IMR-90 (cell line): ENCODE results near the gene GATA2. TPM values are rescaled to one million over a fixed set of nuclear protein-coding genes. Genes with fewer than 3 reads are reported as not detected.

Experiments
- ATAC-seq: fragments of 200-7000 bp; cut with Tn5 transposase; 2 replicates; pipeline ENCODE4 v1.9.1; 2020; ENCODE audit warnings: low read depth, mild to moderate bottlenecking, moderate library complexity
- BruUV-seq: library from RNA; stranded (reverse); fragments of 400-500 nt; replicated peaks from 2 replicates; lab custom pipeline; 2021; lab: Mats Ljungman, UMichigan
- CTCF ChIA-PET: fragments of 300-600 bp; formaldehyde crosslinking; extraction: SDS; loops from one replicate; lab custom pipeline; 2021; ENCODE audit warnings: antibody characterized with exemption; lab: Yijun Ruan, JAX
- POLR2A ChIA-PET: fragments of 300-600 bp; sonication (Branson Sonifier 250); formaldehyde crosslinking; loops from one replicate; lab custom pipeline; 2022; ENCODE audit warnings: antibody characterized with exemption; ENCODE audit not compliant: unreplicated experiment; lab: Charles Lee
- DNase-seq: peaks from one replicate; pipeline ENCODE4 v3.0.0; 2013
- H2AFZ ChIP-seq: replicated peaks from 2 replicates; pipeline ENCODE3; 2013; ENCODE audit warnings: low read length, mild to moderate bottlenecking; ENCODE audit not compliant: poor library complexity
- H2AK5ac ChIP-seq: 2 replicates; pipeline ENCODE4 v1.6.1; 2013; ENCODE audit warnings: low read depth, low read length, inconsistent platforms
- H2AK9ac ChIP-seq: replicated peaks from 2 replicates; pipeline ENCODE3; 2013; ENCODE audit warnings: mild to moderate bottlenecking, low read depth, low read length, moderate library complexity; ENCODE audit not compliant: poor library complexity
- H2BK120ac ChIP-seq: 2 replicates; pipeline ENCODE4 v1.6.1; 2013; ENCODE audit warnings: low read depth, low read length, inconsistent platforms
- H2BK15ac ChIP-seq: 3 replicates; pipeline ENCODE4 v1.6.1; 2013; ENCODE audit warnings: low read depth, low read length, inconsistent platforms
- H2BK20ac ChIP-seq: 2 replicates; pipeline ENCODE4 v1.6.1; 2013; ENCODE audit warnings: low read depth, mild to moderate bottlenecking, inconsistent platforms, low read length, moderate library complexity
- H2BK5ac ChIP-seq: 2 replicates; pipeline ENCODE4 v1.6.1; 2013; ENCODE audit warnings: mild to moderate bottlenecking, low read depth, low read length, inconsistent platforms; ENCODE audit not compliant: poor library complexity, severe bottlenecking
- H3K14ac ChIP-seq: replicated peaks from 2 replicates; pipeline ENCODE4 v1.6.1; 2013; ENCODE audit warnings: low read depth, low read length, inconsistent platforms
- H3K18ac ChIP-seq: 2 replicates; pipeline ENCODE4 v1.6.1; 2013; ENCODE audit warnings: low read depth, low read length, control low read depth
- H3K23ac ChIP-seq: 2 replicates; pipeline ENCODE4 v1.6.1; 2013; ENCODE audit warnings: low read depth, low read length, inconsistent platforms
- H3K27ac ChIP-seq: 2 replicates; pipeline ENCODE4 v1.5.1; 2013; ENCODE audit warnings: mild to moderate bottlenecking, control low read depth, low read length; ENCODE audit not compliant: insufficient read depth
- H3K27me3 ChIP-seq: 2 replicates; pipeline ENCODE4 v1.6.1; 2013; ENCODE audit warnings: low read length; ENCODE audit not compliant: control insufficient read depth, insufficient read depth
- H3K36me3 ChIP-seq: 2 replicates; pipeline ENCODE4 v1.6.1; 2013; ENCODE audit warnings: low read length, mixed read lengths; ENCODE audit not compliant: control insufficient read depth, insufficient read depth
- H3K4ac ChIP-seq: 2 replicates; pipeline ENCODE4 v1.6.1; 2013; ENCODE audit warnings: low read depth, low read length, inconsistent platforms
- H3K4me1 ChIP-seq: 2 replicates; pipeline ENCODE4 v1.6.1; 2013; ENCODE audit warnings: low read length, mixed read lengths; ENCODE audit not compliant: control insufficient read depth, insufficient read depth
- H3K4me2 ChIP-seq: 2 replicates; pipeline ENCODE4 v1.6.1; 2013; ENCODE audit warnings: low read depth, mild to moderate bottlenecking, control low read depth, low read length, moderate library complexity
- H3K4me3 ChIP-seq: 2 replicates; pipeline ENCODE4 v1.5.1; 2013; ENCODE audit warnings: low read depth, mild to moderate bottlenecking, control low read depth, low read length, moderate library complexity; ENCODE audit not compliant: insufficient read depth
- H3K56ac ChIP-seq: 2 replicates; pipeline ENCODE4 v1.6.1; 2013; ENCODE audit warnings: low read length, inconsistent platforms; ENCODE audit not compliant: insufficient read depth; ENCODE audit errors: extremely low read depth
- H3K79me1 ChIP-seq, 2 experiments: 2 replicates each; pipeline ENCODE4 v1.6.1; 2013; ENCODE audit warnings: low read length in 2 of 2, inconsistent platforms in 1 of 2, low read depth in 1 of 2
- H3K9ac ChIP-seq: 2 replicates; pipeline ENCODE4 v1.6.1; 2013; ENCODE audit warnings: low read depth, low read length, control low read depth
- H3K9me1 ChIP-seq: 2 replicates; pipeline ENCODE4 v1.6.1; 2013; ENCODE audit warnings: low read length, inconsistent platforms; ENCODE audit not compliant: insufficient read depth
- H3K9me3 ChIP-seq: 2 replicates; pipeline ENCODE4 v1.6.1; 2013; ENCODE audit warnings: low read length; ENCODE audit not compliant: control insufficient read depth, insufficient read depth
- H4K20me1 ChIP-seq: 2 replicates; pipeline ENCODE4 v1.6.1; 2013; ENCODE audit warnings: low read length, inconsistent platforms; ENCODE audit not compliant: insufficient read depth
- H4K5ac ChIP-seq: 2 replicates; pipeline ENCODE4 v1.6.1; 2013; ENCODE audit warnings: mild to moderate bottlenecking, low read depth, low read length, control low read depth
- H4K8ac ChIP-seq, 2 experiments: 2 replicates each; pipeline ENCODE4 v1.6.1; 2013; ENCODE audit warnings: low read depth in 2 of 2, low read length in 2 of 2, control low read depth in 1 of 2, inconsistent platforms in 1 of 2
- H4K91ac ChIP-seq: 2 replicates; pipeline ENCODE4 v1.6.1; 2013; ENCODE audit warnings: low read depth, low read length, inconsistent platforms; ENCODE audit not compliant: insufficient read depth
- BHLHE40 ChIP-seq: fragments of 150-350 bp; IDR thresholded peaks from 2 replicates; pipeline ENCODE4 v1.6.1; 2016; ENCODE audit warnings: mild to moderate bottlenecking, low read depth, low read length
- FOS ChIP-seq: fragments of 150-350 bp; IDR thresholded peaks from 2 replicates; pipeline ENCODE4 v1.6.1; 2016; ENCODE audit warnings: low read depth, low read length
- MAZ ChIP-seq: IDR thresholded peaks from 2 replicates; pipeline ENCODE4 v1.6.1; 2012; ENCODE audit warnings: low read depth, mild to moderate bottlenecking, low read length, improper control_type of control experiment, moderate library complexity, borderline replicate concordance
- NFE2L2 ChIP-seq: fragments of 150-350 bp; IDR thresholded peaks from 2 replicates; pipeline ENCODE4 v1.6.1; 2016; ENCODE audit warnings: low read depth, mild to moderate bottlenecking, low read length
- RAD21 ChIP-seq: IDR thresholded peaks from 2 replicates; pipeline ENCODE4 v1.6.1; 2012; ENCODE audit warnings: low read length, improper control_type of control experiment
- RCOR1 ChIP-seq: IDR thresholded peaks from 2 replicates; pipeline ENCODE4 v1.6.1; 2012; ENCODE audit warnings: mild to moderate bottlenecking, low read length, improper control_type of control experiment; ENCODE audit not compliant: insufficient replicate concordance
- RFX5 ChIP-seq: IDR thresholded peaks from 2 replicates; pipeline ENCODE4 v1.8.0; 2012; ENCODE audit warnings: low read depth, mild to moderate bottlenecking, low read length, moderate library complexity
- WGBS, 2 experiments: methylation state at CpG; one replicate each; pipeline versions ENCODE4 v1.1.5 to v1.1.7; 2013; ENCODE audit warnings: missing lambda C conversion rate in 2 of 2; ENCODE audit not compliant: insufficient read length in 1 of 2; ENCODE audit errors: extremely low coverage in 2 of 2; 5-methylcytosine and 5-hydroxymethylcytosine counted together
- dilution Hi-C: fragments of 300-500 bp; cut with HindIII; formaldehyde crosslinking; loops from one replicate; pipeline ENCODE4 v1.14.3; 2018; ENCODE audit warnings: low sequenced_read_pairs; ENCODE audit not compliant: unreplicated experiment
- in situ Hi-C: fragments of 300-500 bp; cut with MboI; formaldehyde crosslinking; loops from 3 replicates; pipeline ENCODE4 v1.14.3; 2019; ENCODE audit warnings: low sequenced_read_pairs, inconsistent platforms, mixed read lengths
- intact Hi-C: fragments of 100-400 bp; cut with micrococcal nuclease; formaldehyde crosslinking; loops from 2 replicates; pipeline ENCODE4 v1.10.0; 2022
- polyA plus RNA-seq, 3 experiments: library from polyadenylated mRNA; depleted of rRNA; stranded (reverse); fragments of >200 nt; gene quantifications; 2 replicates each; pipeline ENCODE4 v1.2.3, GENCODE V29; 2012; ENCODE audit warnings: low replicate concordance in 1 of 3
- total RNA-seq: library from RNA; depleted of rRNA; stranded (reverse); fragments of >200 nt; gene quantifications from 2 replicates; pipeline ENCODE4 v1.2.3, GENCODE V29; 2012
- TF ChIP-seq, protein P1 (sequence below): fragments of 150-350 bp; IDR thresholded peaks from 2 replicates; pipeline ENCODE4 v1.6.1; 2016; ENCODE audit warnings: low read depth, mild to moderate bottlenecking, low read length, moderate library complexity, borderline replicate concordance
- TF ChIP-seq, protein P2 (sequence below): fragments of 150-350 bp; IDR thresholded peaks from 2 replicates; pipeline ENCODE4 v1.6.1; 2017; ENCODE audit warnings: mild to moderate bottlenecking, antibody characterized with exemption, low read length, low read depth

The GATA2 gene
- total and polyA plus RNA-seq, 2 of the 4 experiments (the other 2 are of a cell fraction): 2.2 to 13.5 TPM

DNA sequence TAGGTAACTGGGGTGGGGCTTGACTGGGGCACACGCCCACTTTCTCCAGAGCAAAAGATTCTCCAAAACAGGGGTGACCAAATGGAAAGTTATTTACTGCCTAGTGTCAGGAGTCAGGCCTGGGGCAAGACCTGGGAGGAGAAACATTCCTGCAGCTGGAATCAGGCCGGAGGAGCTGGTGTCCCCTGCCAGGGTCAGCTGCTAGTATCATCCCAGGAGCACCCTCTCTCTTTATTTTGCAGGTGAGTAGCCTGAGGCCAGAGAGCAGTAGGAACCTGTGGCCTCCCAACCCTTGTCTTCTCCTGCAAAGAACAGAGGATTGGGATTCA, 59.2 kb downstream of the GATA2 start:
- Histone ChIP-seq H3K56ac (no peak overlapping the region), H2BK20ac (no peak overlapping the region), H3K18ac (no peak overlapping the region), H2AFZ (no peak overlapping the region), H2AK9ac (no peak overlapping the region), H4K5ac (no peak overlapping the region), H2BK5ac (no peak overlapping the region), H4K8ac (no peak overlapping the region), H3K36me3 (no peaks in the 10 kb centered on the region), H2BK120ac (no peak overlapping the region), H3K4me3 (no peak overlapping the region), H2AK5ac (no peak overlapping the region), H2BK15ac (no peak overlapping the region), H3K9ac (no peak overlapping the region), H3K4me1 (peaks cover 2% of the 10 kb centered on the region; the same call in 1 of the 2 replicates), H3K9me1 (no peaks in the 10 kb centered on the region), H3K23ac (no peak overlapping the region), H3K27ac (no peak overlapping the region), H4K20me1 (no peaks in the 10 kb centered on the region; the same call in 1 of the 2 replicates), H3K4ac (no peak overlapping the region), H3K27me3 (peaks cover 70% of the 10 kb centered on the region), H3K4me2 (no peak overlapping the region), H4K91ac (no peak overlapping the region), H3K79me1 (no peaks in the 10 kb centered on the region), H3K9me3 (peaks cover 3% of the 10 kb centered on the region; the same call in 1 of the 2 replicates), H3K14ac (no peak overlapping the region)
- dilution Hi-C loops: no loop called here
- WGBS, 2 experiments: 40% methylated on average over 1 of the region's 2 CpGs; no CpG with 5 or more reads in 1 of the 2 experiments
- no TSS peak for BruUV-seq
- no peak for DNase-seq
- no peak for ATAC-seq
- ChIA-PET POLR2A (no interaction called here), CTCF (interaction anchor here (1.1 kb wide), 1 partner anchor 8 kb away, joined by 4 read pairs; no protein-coding TSS in a partner anchor)
- TF ChIP-seq NFE2L2 (no peak), RAD21 (no peak), FOS (no peak), RFX5 (no peak), RCOR1 (no peak), MAZ (no peak), BHLHE40 (no peak)
- TF ChIP-seq, protein P1, sequence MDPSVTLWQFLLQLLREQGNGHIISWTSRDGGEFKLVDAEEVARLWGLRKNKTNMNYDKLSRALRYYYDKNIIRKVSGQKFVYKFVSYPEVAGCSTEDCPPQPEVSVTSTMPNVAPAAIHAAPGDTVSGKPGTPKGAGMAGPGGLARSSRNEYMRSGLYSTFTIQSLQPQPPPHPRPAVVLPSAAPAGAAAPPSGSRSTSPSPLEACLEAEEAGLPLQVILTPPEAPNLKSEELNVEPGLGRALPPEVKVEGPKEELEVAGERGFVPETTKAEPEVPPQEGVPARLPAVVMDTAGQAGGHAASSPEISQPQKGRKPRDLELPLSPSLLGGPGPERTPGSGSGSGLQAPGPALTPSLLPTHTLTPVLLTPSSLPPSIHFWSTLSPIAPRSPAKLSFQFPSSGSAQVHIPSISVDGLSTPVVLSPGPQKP: no peak
- TF ChIP-seq, protein P2, sequence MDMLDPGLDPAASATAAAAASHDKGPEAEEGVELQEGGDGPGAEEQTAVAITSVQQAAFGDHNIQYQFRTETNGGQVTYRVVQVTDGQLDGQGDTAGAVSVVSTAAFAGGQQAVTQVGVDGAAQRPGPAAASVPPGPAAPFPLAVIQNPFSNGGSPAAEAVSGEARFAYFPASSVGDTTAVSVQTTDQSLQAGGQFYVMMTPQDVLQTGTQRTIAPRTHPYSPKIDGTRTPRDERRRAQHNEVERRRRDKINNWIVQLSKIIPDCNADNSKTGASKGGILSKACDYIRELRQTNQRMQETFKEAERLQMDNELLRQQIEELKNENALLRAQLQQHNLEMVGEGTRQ: no peak
- intact Hi-C loops: no loop called here
- in situ Hi-C loops: loop anchor here (5.0 kb wide), 1 partner anchor 68 kb away; no protein-coding TSS in a partner anchor
